HG02571 (cell line): Measurements from ENCODE around the gene WWOX.
"Not testable (repeated sequence)": the region's sequence is repeated elsewhere in the genome, so short reads cannot be mapped to it uniquely, and the experiment has no call there.

Experiments
- ATAC-seq: cut with Tn5 transposase; IDR thresholded peaks from one replicate; pipeline ENCODE4 v1.9.1; 2021; ENCODE audit warnings: mild to moderate bottlenecking, moderate library complexity; ENCODE audit not compliant: unreplicated experiment

WWOX gene

DNA sequence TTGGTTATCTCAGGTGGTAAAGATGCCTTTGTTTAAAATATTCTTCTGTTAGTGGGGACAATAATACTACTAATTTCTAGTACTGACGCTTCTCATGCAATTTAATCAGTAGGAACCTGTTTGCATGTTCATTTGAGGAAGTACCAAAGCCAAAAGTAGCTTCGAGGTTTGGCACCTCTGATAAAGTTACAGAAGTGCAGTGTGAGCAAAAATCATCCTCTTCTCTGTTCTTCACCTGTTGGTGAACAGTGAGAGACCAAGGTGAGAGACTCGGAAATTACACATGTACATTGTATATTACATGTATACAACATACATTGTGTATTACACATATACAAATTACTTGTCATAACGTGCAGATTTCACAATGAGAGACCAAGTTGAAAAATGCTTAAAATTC is 1096.5 kb downstream of the WWOX start:
- ATAC-seq = no peak

DNA sequence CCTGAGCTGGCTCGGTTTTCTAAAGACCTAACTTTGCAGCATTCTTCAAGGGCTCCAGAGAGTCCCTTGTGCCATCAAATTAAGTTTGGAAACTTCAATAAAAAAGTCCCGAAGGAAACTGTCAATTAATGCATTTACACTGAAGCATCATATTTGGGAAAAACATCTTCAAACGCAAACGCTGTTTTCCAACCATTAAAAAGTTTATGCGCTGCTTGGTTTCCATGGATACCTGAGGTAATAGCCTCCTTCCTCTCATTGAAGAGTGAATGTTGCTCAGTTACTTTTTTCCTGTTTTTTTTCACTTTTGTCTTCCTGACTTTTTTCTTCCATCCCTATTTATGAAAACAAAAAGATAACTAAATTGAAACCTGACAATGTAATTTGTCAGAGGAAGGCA is 1102.0 kb downstream of the WWOX start:
- ATAC-seq = no peak

DNA sequence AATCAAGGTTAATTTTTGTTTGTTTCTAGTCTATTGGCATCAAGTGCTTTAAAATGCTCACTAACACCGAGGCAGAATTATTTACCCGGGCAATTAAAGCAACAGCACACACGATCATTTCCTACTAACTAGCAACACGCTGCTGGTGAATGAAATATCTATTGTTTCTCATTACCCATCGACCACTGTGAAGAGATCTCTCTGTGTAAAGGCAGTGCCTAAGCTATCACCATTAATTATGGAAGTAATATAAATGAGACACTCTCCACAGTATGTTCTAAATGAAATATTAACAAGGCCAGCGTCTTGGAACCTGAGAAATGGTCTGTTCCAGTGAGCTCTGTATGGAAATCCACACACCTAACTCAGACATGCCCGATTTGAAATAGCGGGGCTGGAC is 1103.5 kb downstream of the WWOX start:
- ATAC-seq = no peak

DNA sequence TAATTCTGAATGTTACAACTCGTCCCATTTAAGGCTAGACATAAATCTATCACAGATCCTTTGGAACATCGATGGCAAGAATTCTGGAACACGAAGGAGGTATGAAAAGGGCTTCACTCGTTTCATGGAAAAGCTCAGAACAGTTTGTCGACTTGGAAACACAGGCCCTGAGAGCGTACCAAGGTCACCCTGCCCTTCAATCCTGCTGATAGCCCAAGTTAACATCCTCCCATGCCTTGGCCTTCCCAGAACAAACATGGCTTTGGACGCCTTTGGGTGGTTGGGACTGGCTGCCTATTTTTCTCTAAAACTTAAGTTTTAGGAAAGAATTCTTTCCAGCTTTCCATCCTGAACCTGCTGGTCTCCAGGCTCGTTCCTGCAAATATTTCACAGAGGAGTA is 1105.0 kb downstream of the WWOX start:
- ATAC-seq = no peak

DNA sequence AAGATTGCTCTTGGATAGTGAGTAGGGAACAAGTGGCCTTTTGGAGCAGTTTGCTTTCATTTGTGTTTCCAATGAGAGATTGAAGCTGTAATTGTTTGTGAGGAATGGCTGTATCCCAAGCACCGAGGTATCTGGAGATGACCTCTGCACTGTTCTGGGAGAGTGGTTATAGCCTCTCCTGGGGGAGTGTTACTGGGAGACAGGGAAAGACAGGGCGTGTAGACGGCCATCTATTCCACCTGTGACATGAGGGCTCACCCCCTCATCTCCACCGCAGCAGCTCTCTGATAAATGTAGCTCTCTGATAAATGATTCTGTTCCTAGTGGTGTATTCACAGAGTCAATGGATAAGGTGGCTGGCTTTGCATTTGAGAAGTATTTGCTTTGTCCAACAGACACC is 1107.4 kb downstream of the WWOX start:
- no peak for ATAC-seq

DNA sequence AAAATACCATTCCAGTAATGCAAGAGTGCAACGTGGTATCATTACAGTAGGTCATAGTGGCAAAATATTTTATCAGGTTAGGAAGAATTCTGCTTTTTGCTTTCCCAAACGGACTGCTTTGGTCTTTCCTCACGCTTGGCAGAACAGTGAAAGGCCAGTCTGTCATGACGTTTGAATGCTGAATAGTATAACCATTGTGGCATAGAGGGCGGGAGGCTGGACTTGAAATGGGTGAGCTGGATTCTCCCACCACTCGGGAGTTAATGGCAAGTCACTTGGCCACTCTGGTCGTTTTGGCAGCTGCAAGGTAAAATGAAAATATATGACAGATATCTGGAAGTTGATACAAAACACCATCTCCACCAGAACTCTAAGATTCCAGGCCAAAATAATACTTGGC is 1109.9 kb downstream of the WWOX start:
- ATAC-seq = no peak

DNA sequence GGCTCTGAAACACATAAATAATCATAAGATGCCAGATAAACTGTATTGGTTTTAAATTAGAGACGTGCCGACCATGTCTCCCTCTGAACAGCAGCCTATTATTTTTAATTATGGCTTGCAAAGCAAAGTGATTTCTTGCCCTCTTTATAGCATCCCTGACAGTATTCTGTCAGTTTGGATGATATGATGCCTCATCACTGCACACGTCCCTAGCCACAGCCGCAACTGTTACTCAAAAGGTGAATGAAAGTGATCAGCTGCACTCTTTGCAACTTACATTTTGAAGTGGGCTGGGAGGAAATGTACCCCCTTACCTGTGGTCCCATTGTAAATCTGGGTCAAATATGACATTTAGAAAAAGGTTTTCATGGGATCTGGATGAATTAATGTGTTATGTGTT is 1111.2 kb downstream of the WWOX start:
- ATAC-seq = no peak

DNA sequence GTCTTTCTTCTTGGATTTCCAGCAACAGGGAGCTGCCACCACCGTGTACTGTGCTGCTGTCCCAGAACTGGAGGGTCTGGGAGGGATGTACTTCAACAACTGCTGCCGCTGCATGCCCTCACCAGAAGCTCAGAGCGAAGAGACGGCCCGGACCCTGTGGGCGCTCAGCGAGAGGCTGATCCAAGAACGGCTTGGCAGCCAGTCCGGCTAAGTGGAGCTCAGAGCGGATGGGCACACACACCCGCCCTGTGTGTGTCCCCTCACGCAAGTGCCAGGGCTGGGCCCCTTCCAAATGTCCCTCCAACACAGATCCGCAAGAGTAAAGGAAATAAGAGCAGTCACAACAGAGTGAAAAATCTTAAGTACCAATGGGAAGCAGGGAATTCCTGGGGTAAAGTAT is 1112.1 kb downstream of the WWOX start:
- no peak for ATAC-seq

DNA sequence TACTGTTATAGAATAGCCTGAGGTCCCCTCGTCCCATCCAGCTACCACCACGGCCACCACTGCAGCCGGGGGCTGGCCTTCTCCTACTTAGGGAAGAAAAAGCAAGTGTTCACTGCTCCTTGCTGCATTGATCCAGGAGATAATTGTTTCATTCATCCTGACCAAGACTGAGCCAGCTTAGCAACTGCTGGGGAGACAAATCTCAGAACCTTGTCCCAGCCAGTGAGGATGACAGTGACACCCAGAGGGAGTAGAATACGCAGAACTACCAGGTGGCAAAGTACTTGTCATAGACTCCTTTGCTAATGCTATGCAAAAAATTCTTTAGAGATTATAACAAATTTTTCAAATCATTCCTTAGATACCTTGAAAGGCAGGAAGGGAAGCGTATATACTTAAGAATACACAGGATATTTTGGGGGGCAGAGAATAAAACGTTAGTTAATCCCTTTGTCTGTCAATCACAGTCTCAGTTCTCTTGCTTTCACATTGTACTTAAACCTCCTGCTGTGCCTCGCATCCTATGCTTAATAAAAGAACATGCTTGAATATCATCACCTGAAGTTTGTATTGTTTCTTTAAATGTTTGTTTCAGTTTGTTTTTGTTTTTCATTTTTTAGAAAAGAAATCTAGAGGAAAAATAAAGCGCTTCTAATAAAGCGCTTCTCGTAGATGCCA is 1112.8 kb downstream of the WWOX start:
- no peak for ATAC-seq

DNA sequence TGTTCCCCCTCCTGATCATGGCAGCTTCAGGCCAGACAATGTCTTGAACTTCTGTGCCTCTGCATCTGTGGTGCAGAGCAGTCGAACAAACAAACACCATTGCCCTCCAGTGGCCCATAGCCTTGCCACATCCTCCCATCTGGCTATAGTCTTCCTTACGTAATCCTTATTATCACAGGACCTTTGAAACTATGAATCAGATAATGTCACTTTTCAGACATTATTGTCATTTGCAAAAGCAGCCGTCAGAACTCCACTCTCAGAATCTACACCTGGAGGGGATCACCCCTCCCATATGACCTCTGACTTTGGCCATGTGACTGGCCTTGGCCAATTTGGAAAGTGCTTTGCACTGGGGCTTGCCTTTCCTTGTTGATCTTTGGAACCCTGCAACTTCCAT is 1113.8 kb downstream of the WWOX start:
- no peak for ATAC-seq

DNA sequence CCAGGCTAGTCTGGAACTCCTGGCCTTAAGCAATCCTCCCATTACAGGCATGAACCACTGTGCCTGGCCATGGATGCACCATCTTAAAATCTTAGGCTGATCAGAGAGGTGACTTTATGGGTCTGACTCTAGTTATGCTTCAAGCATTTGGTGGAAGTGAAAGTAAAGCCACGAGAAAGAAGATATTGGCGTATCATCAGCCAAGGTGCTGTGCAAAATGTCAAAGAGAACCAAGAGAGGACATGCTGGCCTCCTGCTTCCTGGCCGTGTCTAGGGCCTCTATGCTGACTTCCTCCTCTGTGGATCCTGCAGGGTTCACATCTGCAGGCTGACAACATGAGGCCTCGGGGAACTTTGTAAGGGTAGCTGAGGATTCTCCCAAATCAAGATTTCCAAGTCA is 1115.8 kb downstream of the WWOX start:
- no peak for ATAC-seq

DNA sequence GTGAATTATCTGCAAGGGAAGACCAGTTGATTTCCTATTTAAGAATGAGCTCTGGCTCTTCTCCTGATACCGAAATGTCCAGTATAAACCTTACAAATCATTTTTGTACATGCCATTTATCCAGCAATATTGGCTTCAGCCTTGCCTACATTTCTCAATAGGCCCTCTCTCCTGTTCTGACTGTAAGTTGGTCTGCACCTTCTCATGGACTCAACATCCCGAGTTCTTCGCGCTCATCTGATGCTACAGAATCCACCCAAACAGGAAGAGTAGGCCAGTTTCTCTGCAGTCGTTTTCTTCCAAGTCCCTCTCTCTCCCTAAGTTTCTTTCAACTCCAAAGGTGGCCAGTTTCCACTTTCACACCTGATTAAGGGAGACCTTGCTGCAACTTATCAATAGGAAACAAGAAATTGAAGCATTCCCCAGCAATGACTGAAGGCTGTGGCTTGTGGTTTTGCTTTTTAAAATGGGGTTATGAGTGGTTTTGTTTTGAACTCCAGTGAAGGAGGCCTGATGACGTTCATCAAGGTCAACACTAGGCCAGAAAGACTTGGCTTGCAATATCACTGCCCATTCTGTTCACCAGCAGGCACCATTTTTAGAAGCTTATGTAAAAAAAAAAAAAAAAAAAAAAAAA is 1118.0 kb downstream of the WWOX start:
- no peak for ATAC-seq

DNA sequence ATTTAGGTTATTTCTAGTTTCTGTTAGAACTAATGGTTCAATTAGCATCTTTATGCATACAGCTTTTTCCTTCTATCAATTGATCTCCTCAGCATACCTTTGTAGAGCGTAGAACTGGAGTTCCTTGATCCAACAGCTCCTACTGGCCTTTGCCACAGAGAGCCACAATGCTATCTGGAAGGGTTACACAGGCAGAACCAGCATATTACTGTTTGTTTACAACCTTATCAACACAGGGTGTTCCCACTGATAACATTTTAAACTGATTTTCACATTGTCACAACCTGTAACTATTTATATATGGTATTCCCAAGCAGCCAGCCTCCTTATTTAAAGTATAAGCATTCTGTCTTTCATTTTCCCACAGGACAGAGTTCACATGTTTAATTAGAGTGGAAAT is 1118.9 kb downstream of the WWOX start:
- ATAC-seq = no peak

DNA sequence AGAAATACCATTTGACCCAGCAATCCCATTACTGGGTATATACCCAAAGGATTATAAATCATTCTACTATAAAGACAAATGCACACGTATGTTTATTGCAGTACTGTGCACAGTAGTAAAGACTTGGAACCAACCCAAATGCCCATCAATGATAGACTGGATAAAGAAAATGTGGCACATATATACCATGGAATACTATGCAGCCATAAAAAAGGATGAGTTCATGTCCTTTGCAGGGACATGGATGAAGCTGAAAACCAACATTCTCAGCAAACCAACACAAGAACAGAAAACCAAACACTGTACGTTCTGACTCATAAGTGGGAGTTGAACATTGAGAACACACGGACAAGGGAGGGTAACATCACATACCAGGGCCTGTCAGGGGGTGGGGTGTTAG is 1126.5 kb downstream of the WWOX start:
- not testable (repeated sequence) for ATAC-seq

DNA sequence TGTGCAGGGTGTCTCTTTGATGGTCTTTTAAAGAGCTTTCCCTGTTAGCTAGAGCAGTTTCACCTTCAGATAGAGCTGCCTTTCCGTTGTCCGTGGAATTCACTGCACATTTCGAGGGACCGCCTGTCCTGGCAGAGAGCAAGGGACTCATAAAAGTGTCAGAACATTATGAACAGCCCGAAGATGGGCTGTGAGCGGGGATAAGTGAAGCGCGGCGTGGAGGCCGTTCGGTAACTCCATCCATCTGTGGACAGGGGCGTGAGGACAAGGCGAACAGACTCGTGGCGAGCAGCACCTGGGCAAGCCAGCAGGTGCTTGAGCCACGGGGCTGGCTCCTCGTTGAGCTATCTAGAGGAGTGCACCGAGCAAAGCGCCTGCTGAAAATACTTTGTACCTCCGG is 1129.9 kb downstream of the WWOX start:
- ATAC-seq = no peak

DNA sequence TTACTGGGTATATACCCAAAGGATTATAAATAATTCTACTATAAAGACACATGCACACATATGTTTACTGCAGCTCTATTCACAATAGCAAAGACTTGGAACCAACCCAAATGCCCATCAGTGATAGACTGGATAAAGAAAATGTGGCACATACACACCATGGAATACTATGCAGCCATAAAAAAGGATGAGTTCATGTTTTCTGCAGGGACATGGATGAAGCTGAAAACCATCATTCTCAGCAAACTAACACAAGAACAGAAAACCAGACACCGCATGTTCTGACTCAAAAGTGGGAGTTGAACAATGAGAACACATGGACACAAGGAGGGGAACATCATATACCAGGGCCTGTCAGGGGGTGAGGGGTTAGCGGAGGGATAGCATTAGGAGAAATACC is 1146.2 kb downstream of the WWOX start:
- ATAC-seq = not testable (repeated sequence)

DNA sequence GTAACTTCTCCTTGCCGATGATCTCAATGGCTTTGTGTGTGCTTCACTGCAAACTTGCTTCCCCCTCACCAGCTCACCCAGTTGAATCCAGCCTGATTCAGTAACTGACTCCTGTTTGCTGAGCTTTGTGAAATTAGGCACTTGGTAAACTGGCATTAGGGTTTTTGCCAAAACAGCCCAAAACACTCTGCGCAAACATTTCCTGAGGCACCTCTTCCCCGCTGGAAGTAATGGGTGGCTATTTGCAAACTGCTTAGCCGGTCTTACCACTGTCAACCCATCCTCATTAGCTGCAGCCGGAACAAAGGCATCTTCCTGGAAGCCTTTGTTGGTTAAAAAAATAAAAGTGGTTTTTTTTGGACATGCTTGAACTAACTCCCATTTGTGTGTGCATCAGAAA is 1147.9 kb downstream of the WWOX start:
- ATAC-seq = no peak

DNA sequence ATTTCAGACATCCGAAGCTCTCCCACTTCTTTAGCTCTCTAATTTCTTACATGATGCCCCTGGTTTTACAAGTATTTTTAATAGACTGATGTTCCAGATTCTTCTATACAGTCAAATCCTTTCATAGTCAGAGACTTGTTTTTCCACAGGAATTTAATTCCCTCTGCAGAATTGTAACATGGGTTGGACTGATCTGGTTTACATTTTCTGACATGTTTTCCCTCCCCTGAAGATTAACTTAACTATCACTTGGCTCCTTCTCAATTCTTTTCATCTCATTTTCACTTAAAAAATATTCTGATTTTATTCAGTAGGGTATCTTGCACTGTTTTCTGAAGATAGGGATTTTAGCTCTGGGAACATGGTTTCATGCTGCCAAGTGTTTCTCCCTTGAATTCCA is 1148.9 kb downstream of the WWOX start:
- ATAC-seq = no peak

DNA sequence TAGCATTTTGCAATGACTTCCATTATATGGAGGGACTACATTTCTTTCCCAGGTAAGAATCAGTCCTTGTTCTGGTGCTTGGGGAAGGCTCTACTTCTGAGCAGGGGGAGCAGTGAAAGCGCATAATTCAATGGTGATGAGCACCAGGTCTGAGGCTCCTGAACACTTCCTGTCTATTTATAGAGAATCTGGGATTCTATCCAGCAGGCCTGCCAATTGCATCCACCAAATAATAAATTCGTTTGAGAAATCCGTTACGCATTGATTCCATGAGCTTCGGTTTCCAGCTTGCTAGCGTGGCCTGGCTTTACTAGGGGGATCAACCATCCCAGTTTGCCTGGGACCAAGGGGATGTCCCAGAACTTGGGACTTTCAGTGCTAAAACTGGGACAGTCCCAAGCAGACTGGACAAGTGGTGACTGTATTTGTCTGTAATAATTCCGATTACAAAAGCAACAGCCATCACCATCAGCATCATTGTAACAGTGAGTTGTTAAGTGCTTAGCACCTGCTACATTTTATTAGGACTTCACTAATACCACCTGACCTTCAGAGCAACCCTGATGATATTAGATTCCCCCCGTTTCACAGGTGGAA is 1151.1 kb downstream of the WWOX start:
- ATAC-seq = no peak

DNA sequence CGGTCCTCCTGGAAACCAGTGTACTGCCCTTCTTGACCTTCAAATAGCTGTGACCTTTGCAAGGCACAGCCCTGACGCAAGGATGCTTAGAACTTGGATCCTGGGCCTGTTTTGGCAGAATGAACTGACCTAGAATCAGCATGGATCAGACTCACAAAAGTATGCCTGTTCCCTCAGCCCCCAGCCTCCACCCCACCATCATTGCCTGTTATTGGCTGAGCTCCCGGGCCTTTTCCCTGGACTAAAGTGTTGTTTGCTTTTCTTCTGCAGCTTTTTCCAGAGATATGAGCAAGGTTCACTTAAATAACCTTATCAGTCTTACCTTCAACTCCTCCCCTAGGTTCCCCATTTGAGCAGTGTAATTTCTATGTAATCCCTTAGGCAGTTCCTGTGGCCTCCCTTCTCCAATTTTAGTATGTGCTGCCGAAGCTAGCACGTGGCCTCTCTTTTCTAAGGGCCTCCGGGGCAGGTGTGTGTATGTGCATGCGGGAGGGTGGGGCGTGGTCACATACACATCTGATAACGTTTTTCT is 1153.7 kb downstream of the WWOX start:
- no peak for ATAC-seq

DNA sequence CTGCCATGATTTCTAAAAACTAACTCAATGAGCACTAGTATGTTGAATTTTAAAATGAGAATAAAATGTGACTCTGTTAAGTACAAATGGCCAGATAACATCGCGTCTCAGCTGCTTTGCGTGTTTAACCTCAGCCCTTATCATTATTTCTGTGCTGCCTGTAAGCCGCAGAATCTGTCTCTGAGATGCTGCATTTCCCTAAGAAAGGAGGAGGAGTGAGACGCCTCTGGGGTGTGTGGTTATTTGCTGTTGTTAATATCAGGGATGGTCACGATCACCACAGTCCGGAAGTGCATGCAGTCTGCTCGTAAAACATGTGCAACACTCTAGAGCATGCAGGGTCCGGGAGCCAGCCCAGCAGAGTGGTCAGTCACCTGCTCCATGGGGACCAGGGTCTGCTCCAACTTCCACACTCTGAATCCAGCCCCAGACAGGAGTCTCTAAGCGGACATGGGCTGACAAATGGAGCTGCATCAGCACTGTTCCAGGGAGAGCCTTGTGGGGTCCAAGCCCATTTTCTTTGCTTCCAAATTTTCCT is 1158.6 kb downstream of the WWOX start:
- ATAC-seq = no peak

DNA sequence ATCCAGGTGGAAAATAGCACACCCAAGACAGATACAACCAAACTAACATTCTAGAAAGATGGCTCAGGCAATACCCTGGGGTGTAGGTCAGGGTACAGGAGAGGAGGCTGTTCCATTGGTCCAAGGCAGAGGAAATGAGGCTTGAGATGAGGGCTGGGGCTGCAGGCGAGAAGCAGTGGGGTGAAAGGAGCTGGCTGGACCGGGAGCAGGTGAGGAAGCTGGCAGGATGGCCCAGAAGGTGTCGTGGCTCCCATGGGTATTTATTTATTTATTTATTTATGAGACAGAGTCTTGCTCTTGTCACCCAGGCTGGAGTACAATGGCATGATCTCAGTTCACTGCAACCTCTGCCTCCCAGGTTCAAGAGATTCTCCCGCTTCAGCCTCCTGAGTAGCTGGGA is 1161.4 kb downstream of the WWOX start:
- not testable (repeated sequence) for ATAC-seq
